ENCODE data around the gene KDM6A. TPM values are rescaled to one million over a fixed set of nuclear protein-coding genes. Genes with fewer than 3 reads are reported as not detected.

KDM6A gene
- total and polyA plus RNA-seq, 2 of the 13 experiments (the other 11 are each of a cell fraction or from before 2014, with no cell fraction given), result 16.7 to 18.2 TPM

GRCh38 chrX:44918722-44919121 is 45.7 kb downstream of the KDM6A start (continued):
- TF ChIP-seq XBP1 (CRISPR knock-in tag; IDR thresholded peaks at IDR 0.05), result no peak

GRCh38 chrX:44922980-44923379 is 50.0 kb downstream of the KDM6A start:
- peaks cover 91% of the 10 kb centered on the region for H3K79me2 ChIP-seq (ENCODE audit: insufficient read depth, low read length)
- no peak overlapping the region for H2AFZ ChIP-seq (ENCODE audit: low read length)
- H4K20me1 ChIP-seq (ENCODE audit: insufficient read depth, low read length), result peaks cover 7% of the 10 kb centered on the region; the same call in 1 of the 2 replicates
- DNase-seq (ENCODE audit: low spot score) (no peak), ATAC-seq (no peak), FAIRE-seq (no peak)
- BruUV-seq (replicated peaks), result no TSS peak
- H3K36me3 ChIP-seq (replicated peaks in 1 of 2; ENCODE audit: control insufficient read depth in 1 of 2, insufficient read depth in 2 of 2, low read length in 2 of 2), result no peaks in the 10 kb centered on the region
- no peaks in the 10 kb centered on the region for H3K27me3 ChIP-seq (ENCODE audit: control insufficient read depth in 1 of 2, insufficient read depth in 2 of 2, low read length in 2 of 2)
- in situ Hi-C loops (cut with HindIII; ENCODE audit: extremely low pct_ligation_motif_present, low pct_unique_long_range_greater_than_20kb) (no loop called here), intact Hi-C loops (cut with micrococcal nuclease; ENCODE audit: unreplicated experiment) (no loop called here)
- peaks cover 52% of the 10 kb centered on the region for H3K4me1 ChIP-seq (ENCODE audit: insufficient read depth, low read length)
- ChIA-PET POLR2A (no interaction called here), CTCF (ENCODE audit: low intra/inter-chr PET ratio, low total read pairs) (no interaction called here)
- 93% methylated on average over 4 of the region's 4 CpGs for WGBS (ENCODE audit: low lambda C conversion rate)
- TF ChIP-seq SUZ12 (IDR thresholded peaks at IDR 0.05; ENCODE audit: low read depth, low read length), result no peak
- TF ChIP-seq AKNA (CRISPR knock-in tag; IDR thresholded peaks at IDR 0.05; ENCODE audit: borderline replicate concordance), result no peak
- no peak for TF ChIP-seq ZNF652 (CRISPR knock-in tag; IDR thresholded peaks at IDR 0.05; ENCODE audit: borderline replicate concordance, low read depth)
- no peak for TF ChIP-seq TFDP2 (CRISPR knock-in tag; IDR thresholded peaks at IDR 0.05)
- TF ChIP-seq SYNCRIP (IDR thresholded peaks at IDR 0.05; ENCODE audit: insufficient read depth, low read depth, low read length), result no peak
- no peak for TF ChIP-seq ZFYVE20 (CRISPR knock-in tag; IDR thresholded peaks at IDR 0.05; ENCODE audit: borderline replicate concordance, low read depth)
- no peak for TF ChIP-seq GPBP1L1 (CRISPR knock-in tag; IDR thresholded peaks at IDR 0.05)
- no peak for TF ChIP-seq ZFP82 (CRISPR knock-in tag; IDR thresholded peaks at IDR 0.05; ENCODE audit: borderline replicate concordance)
- no peak for TF ChIP-seq CHD2 (IDR thresholded peaks at IDR 0.05; ENCODE audit: low read depth, low read length)
- no peak for TF ChIP-seq SMAD3 (CRISPR knock-in tag; IDR thresholded peaks at IDR 0.05)
- TF ChIP-seq FLYWCH1 (CRISPR knock-in tag; IDR thresholded peaks at IDR 0.05), result no peak
- TF ChIP-seq MED1 (CRISPR knock-in tag; IDR thresholded peaks at IDR 0.05), result no peak
- TF ChIP-seq KAT8 (CRISPR knock-in tag; IDR thresholded peaks at IDR 0.05), result no peak
- no peak for TF ChIP-seq ZNF317 (CRISPR knock-in tag; IDR thresholded peaks at IDR 0.05)
- H3K4me2 ChIP-seq (ENCODE audit: low read depth, low read length), result no peak overlapping the region
- H3K4me3 ChIP-seq (replicated peaks in 1 of 3; ENCODE audit: insufficient read depth in 1 of 3, low read depth in 2 of 3, low read length in 3 of 3), result no peak overlapping the region
- no peaks in the 10 kb centered on the region for H3K9me3 ChIP-seq (ENCODE audit: low read length)
- H3K27ac ChIP-seq (ENCODE audit: extremely low read length, insufficient read depth, low read length), result no peak overlapping the region
- H3K9ac ChIP-seq (ENCODE audit: insufficient read depth, low read depth, low read length), result no peak overlapping the region
